Cerebellar nuclear complex (tissue), 1 donor: ENCODE data around the gene TMEM254.
"Not testable (repeated sequence)": the region's sequence is repeated elsewhere in the genome, so short reads cannot be mapped to it uniquely, and the experiment has no call there.

Experiments
- DNase-seq, 2 experiments: peaks; one replicate each; lab custom pipeline; 2025; lab: John Stamatoyannopoulos, UW

Gene TMEM254

GRCh38 chr10:80078448-80079311 is at the start of gene TMEM254:
TSS of gene TMEM254 (plus strand) at chr10:80078665. CDS start at chr10:80078700, 35 bp downstream.
- DNase-seq = peak in 1 of 2 experiments; percentile 61

- DNase-seq = not testable (repeated sequence)
Measured at GRCh38 chr10:80029205-80029604, 49.3 kb upstream of the TMEM254 start.

- DNase-seq = not testable (repeated sequence)
Measured at GRCh38 chr10:80029865-80030264, 48.6 kb upstream of the TMEM254 start.

- no peak for DNase-seq
Measured at GRCh38 chr10:80032503-80032902, 46.0 kb upstream of the TMEM254 start.

GRCh38 chr10:80034766-80035165 is 43.7 kb upstream of the TMEM254 start:
- DNase-seq = not testable (repeated sequence)

GRCh38 chr10:80035430-80035829 is 43.0 kb upstream of the TMEM254 start:
- not testable (repeated sequence) for DNase-seq

GRCh38 chr10:80036921-80037500 is 41.5 kb upstream of the TMEM254 start:
- not testable (repeated sequence) for DNase-seq

GRCh38 chr10:80038226-80038625 is 40.2 kb upstream of the TMEM254 start:
- DNase-seq = not testable (repeated sequence)

GRCh38 chr10:80041162-80041561 is 37.3 kb upstream of the TMEM254 start:
- DNase-seq = no peak

- not testable (repeated sequence) for DNase-seq
Measured at GRCh38 chr10:80044935-80045334, 33.5 kb upstream of the TMEM254 start.

GRCh38 chr10:80046629-80047441 is 31.6 kb upstream of the TMEM254 start:
- DNase-seq = peak in 1 of 2 experiments; percentile 2

GRCh38 chr10:80050752-80051151 is 27.7 kb upstream of the TMEM254 start:
- no peak for DNase-seq

- DNase-seq = no peak
Measured at GRCh38 chr10:80051993-80052392, 26.5 kb upstream of the TMEM254 start.

- no peak for DNase-seq
Measured at GRCh38 chr10:80055760-80056159, 22.7 kb upstream of the TMEM254 start.

- DNase-seq = no peak
Measured at GRCh38 chr10:80057171-80057570, 21.3 kb upstream of the TMEM254 start.

GRCh38 chr10:80064120-80064886 is 14.2 kb upstream of the TMEM254 start:
- no peak for DNase-seq

- DNase-seq = no peak
Measured at GRCh38 chr10:80066809-80067208, 11.7 kb upstream of the TMEM254 start.

GRCh38 chr10:80067821-80068220 is 10.6 kb upstream of the TMEM254 start:
- DNase-seq = not testable (repeated sequence)

GRCh38 chr10:80068270-80068669 is 10.2 kb upstream of the TMEM254 start:
- no peak for DNase-seq

GRCh38 chr10:80070057-80070456 is 8.4 kb upstream of the TMEM254 start:
- peak in 1 of 2 experiments; percentile 26 for DNase-seq

GRCh38 chr10:80072584-80072983 is 5.9 kb upstream of the TMEM254 start:
- no peak for DNase-seq

GRCh38 chr10:80075781-80076180 is 2.7 kb upstream of the TMEM254 start:
- DNase-seq = no peak
